PC-9 (cell line): ENCODE data around the gene PDE6B. TPM values are rescaled to one million over a fixed set of nuclear protein-coding genes. Genes with fewer than 3 reads are reported as not detected.

Experiments
- BruUV-seq: library from RNA; stranded (reverse); fragments of 400-500 nt; replicated peaks from 2 replicates; lab custom pipeline; 2021; lab: Mats Ljungman, UMichigan
- CTCF ChIA-PET: fragments of 300-600 bp; sonication (Branson Sonifier 250); formaldehyde crosslinking; loops from one replicate; lab custom pipeline; 2022; ENCODE audit warnings: antibody characterized with exemption; lab: Charles Lee
- POLR2A ChIA-PET: fragments of 300-600 bp; sonication (Branson Sonifier 250); formaldehyde crosslinking; loops from one replicate; lab custom pipeline; 2022; ENCODE audit warnings: antibody characterized with exemption; ENCODE audit not compliant: unreplicated experiment; lab: Charles Lee
- DNase-seq, 2 experiments: peaks; one replicate each; pipeline versions ENCODE4 v3.0.0 to v3.0.0-alpha.2; 2015 to 2022; ENCODE audit warnings: mixed read lengths in 1 of 2
- H2AFZ ChIP-seq: fragments of 200-600 bp; sonication (generic); 2 replicates; pipeline ENCODE4 v1.8.1; 2017; ENCODE audit warnings: antibody characterized with exemption
- H3F3A ChIP-seq: fragments of 200-600 bp; sonication (generic); 2 replicates; pipeline ENCODE4 v1.8.1; 2017; ENCODE audit warnings: antibody characterized with exemption, mild to moderate bottlenecking, low read depth; ENCODE audit not compliant: insufficient read depth
- H3K27ac ChIP-seq: fragments of 200-600 bp; sonication (generic); 2 replicates; pipeline ENCODE4 v1.6.1; 2016; ENCODE audit warnings: mixed run types
- H3K27me3 ChIP-seq: fragments of 200-600 bp; sonication (generic); 2 replicates; pipeline ENCODE4 v1.6.1; 2016; ENCODE audit warnings: low read depth, mixed run types; ENCODE audit not compliant: insufficient read depth
- H3K36me3 ChIP-seq: fragments of 200-600 bp; sonication (generic); 2 replicates; pipeline ENCODE4 v1.6.1; 2016; ENCODE audit warnings: low read depth, mixed run types
- H3K4me1 ChIP-seq: fragments of 200-600 bp; sonication (generic); replicated peaks from 2 replicates; pipeline ENCODE4 v1.6.1; 2016; ENCODE audit warnings: mixed run types; ENCODE audit not compliant: insufficient read depth
- H3K4me2 ChIP-seq: fragments of 200-600 bp; sonication (generic); 2 replicates; pipeline ENCODE4 v1.6.1; 2017; ENCODE audit warnings: mixed run types
- H3K4me3 ChIP-seq: fragments of 200-600 bp; sonication (generic); 2 replicates; pipeline ENCODE4 v1.6.1; 2016; ENCODE audit warnings: mixed run types
- H3K79me2 ChIP-seq: fragments of 200-600 bp; sonication (generic); 2 replicates; pipeline ENCODE4 v1.6.1; 2017; ENCODE audit warnings: low read depth, mixed run types
- H3K9me2 ChIP-seq: fragments of 200-600 bp; sonication (generic); 2 replicates; pipeline ENCODE4 v1.8.1; 2017; ENCODE audit warnings: mild to moderate bottlenecking; ENCODE audit not compliant: insufficient read depth
- H3K9me3 ChIP-seq: fragments of 200-600 bp; sonication (generic); 2 replicates; pipeline ENCODE4 v1.8.1; 2016; ENCODE audit warnings: low read depth; ENCODE audit not compliant: insufficient read depth
- H4K20me1 ChIP-seq: fragments of 200-600 bp; sonication (generic); 2 replicates; pipeline ENCODE4 v1.8.1; 2017; ENCODE audit not compliant: insufficient read depth
- CTCF ChIP-seq: fragments of 200-600 bp; sonication (generic); conservative IDR thresholded peaks from 2 replicates; pipeline ENCODE4 v1.6.1; 2017; ENCODE audit warnings: mixed run types, antibody characterized with exemption, mild to moderate bottlenecking, moderate library complexity
- EZH2 ChIP-seq: fragments of 200-600 bp; sonication (generic); IDR thresholded peaks from 2 replicates; pipeline ENCODE4 v1.8.0; 2017; ENCODE audit warnings: antibody characterized with exemption, low read depth
- intact Hi-C: fragments of 100-400 bp; cut with micrococcal nuclease; formaldehyde crosslinking; loops from one replicate; pipeline ENCODE4 v1.10.0; 2022; ENCODE audit not compliant: unreplicated experiment
- total RNA-seq: library from RNA; stranded (reverse); gene quantifications from 2 replicates; pipeline ENCODE4 v1.2.3, GENCODE V29; 2021

PDE6B gene
- total RNA-seq, 1 experiment from 2014 or later, result 5.9 TPM

- no peak overlapping the region for H3K4me3 ChIP-seq
- no peaks in the 10 kb centered on the region for H3K9me3 ChIP-seq
- peaks cover 45% of the 10 kb centered on the region for H3K27me3 ChIP-seq
- no TSS peak for BruUV-seq
- H3K27ac ChIP-seq, result no peak overlapping the region
- H2AFZ ChIP-seq, result no peak overlapping the region
- no peak for DNase-seq
- no peaks in the 10 kb centered on the region for H3F3A ChIP-seq
- no peak for TF ChIP-seq EZH2
- no peak for TF ChIP-seq CTCF
- H3K4me1 ChIP-seq, result no peaks in the 10 kb centered on the region
- intact Hi-C loops, result no loop called here
- ChIA-PET CTCF (no interaction called here), POLR2A (no interaction called here)
- H3K79me2 ChIP-seq, result no peaks in the 10 kb centered on the region
- no peaks in the 10 kb centered on the region for H3K9me2 ChIP-seq
- H3K4me2 ChIP-seq, result no peak overlapping the region
- H4K20me1 ChIP-seq, result no peaks in the 10 kb centered on the region
- no peaks in the 10 kb centered on the region for H3K36me3 ChIP-seq
These were observed 30.2 kb downstream of the PDE6B start for GRCh38 chr4:655464-656151.

GRCh38 chr4:656436-657337 is 31.3 kb downstream of the PDE6B start:
- no peaks in the 10 kb centered on the region for H3K4me1 ChIP-seq
- no peak overlapping the region for H3K4me3 ChIP-seq
- TF ChIP-seq EZH2, result no peak
- TF ChIP-seq CTCF, result no peak
- CTCF ChIA-PET, result no interaction called here
- no peak overlapping the region for H3K4me2 ChIP-seq
- no peak for DNase-seq
- POLR2A ChIA-PET, result no interaction called here
- no peak overlapping the region for H3K27ac ChIP-seq
- H4K20me1 ChIP-seq, result no peaks in the 10 kb centered on the region
- peaks cover 34% of the 10 kb centered on the region for H3K27me3 ChIP-seq
- H3K79me2 ChIP-seq, result no peaks in the 10 kb centered on the region
- H3F3A ChIP-seq, result no peaks in the 10 kb centered on the region
- intact Hi-C loops, result no loop called here
- no peak overlapping the region for H2AFZ ChIP-seq
- no peaks in the 10 kb centered on the region for H3K9me2 ChIP-seq
- no peaks in the 10 kb centered on the region for H3K9me3 ChIP-seq
- no peaks in the 10 kb centered on the region for H3K36me3 ChIP-seq
- BruUV-seq, result no TSS peak

- Histone ChIP-seq H3K27me3 (peaks cover 34% of the 10 kb centered on the region; the same call in 1 of the 2 replicates), H3K36me3 (no peaks in the 10 kb centered on the region), H3K9me2 (no peaks in the 10 kb centered on the region), H3F3A (no peaks in the 10 kb centered on the region), H4K20me1 (no peaks in the 10 kb centered on the region), H3K9me3 (no peaks in the 10 kb centered on the region), H2AFZ (no peak overlapping the region), H3K4me3 (no peak overlapping the region), H3K4me1 (no peaks in the 10 kb centered on the region), H3K4me2 (no peak overlapping the region), H3K27ac (no peak overlapping the region), H3K79me2 (no peaks in the 10 kb centered on the region)
- no TSS peak for BruUV-seq
- CTCF ChIA-PET, result no interaction called here
- DNase-seq, result no peak
- intact Hi-C loops, result no loop called here
- no peak for TF ChIP-seq CTCF
- no peak for TF ChIP-seq EZH2
- POLR2A ChIA-PET, result no interaction called here
These were observed 32.0 kb downstream of the PDE6B start for GRCh38 chr4:657338-657833.
